SKM-1 (cell line): ENCODE measurements around the gene OR52K1.
A peak's percentile ranks its signal among the peaks of the same experiment; 100 is the strongest.
"Not testable (repeated sequence)": the region's sequence is repeated elsewhere in the genome, so short reads cannot be mapped to it uniquely, and the experiment has no call there.

Experiments
- DNase-seq: peaks from one replicate; lab custom pipeline; 2025; ENCODE audit not compliant: unreplicated experiment; lab: John Stamatoyannopoulos, UW

OR52K1 gene

GRCh38 chr11:4491405-4491804 lies 9.0 kb downstream of the OR52K1 start:
- not testable (repeated sequence) for DNase-seq

GRCh38 chr11:4491878-4492606 lies 9.6 kb downstream of the OR52K1 start:
- DNase-seq, result no peak

- no peak for DNase-seq
Measured at GRCh38 chr11:4493480-4493818, 11.0 kb downstream of the OR52K1 start.

GRCh38 chr11:4495487-4495886 lies 13.0 kb downstream of the OR52K1 start:
- no peak for DNase-seq

GRCh38 chr11:4495986-4496385 lies 13.5 kb downstream of the OR52K1 start:
- DNase-seq, result no peak

- DNase-seq, result no peak
Measured at GRCh38 chr11:4496557-4497248, 14.3 kb downstream of the OR52K1 start.

- no peak for DNase-seq
Measured at GRCh38 chr11:4508886-4509285, 26.4 kb downstream of the OR52K1 start.

- no peak for DNase-seq
Measured at GRCh38 chr11:4511282-4512245, 29.1 kb downstream of the OR52K1 start.

- DNase-seq, result no peak
Measured at GRCh38 chr11:4514196-4514595, 31.8 kb downstream of the OR52K1 start.

- DNase-seq, result no peak
Measured at GRCh38 chr11:4522339-4522738, 39.9 kb downstream of the OR52K1 start.

- DNase-seq, result no peak
Measured at GRCh38 chr11:4522752-4523151, 40.3 kb downstream of the OR52K1 start.

GRCh38 chr11:4523666-4524065 lies 41.2 kb downstream of the OR52K1 start:
- no peak for DNase-seq

GRCh38 chr11:4527926-4528325 lies 45.5 kb downstream of the OR52K1 start:
- DNase-seq, result no peak

- not testable (repeated sequence) for DNase-seq
Measured at GRCh38 chr11:4531686-4532085, 49.2 kb downstream of the OR52K1 start.

- DNase-seq, result peak; percentile 12
Measured at GRCh38 chr11:4539603-4540219, 57.3 kb downstream of the OR52K1 start.

- no peak for DNase-seq
Measured at GRCh38 chr11:4541071-4541470, 58.6 kb downstream of the OR52K1 start.
